ENCODE results near the gene GSTK1.

DNA sequence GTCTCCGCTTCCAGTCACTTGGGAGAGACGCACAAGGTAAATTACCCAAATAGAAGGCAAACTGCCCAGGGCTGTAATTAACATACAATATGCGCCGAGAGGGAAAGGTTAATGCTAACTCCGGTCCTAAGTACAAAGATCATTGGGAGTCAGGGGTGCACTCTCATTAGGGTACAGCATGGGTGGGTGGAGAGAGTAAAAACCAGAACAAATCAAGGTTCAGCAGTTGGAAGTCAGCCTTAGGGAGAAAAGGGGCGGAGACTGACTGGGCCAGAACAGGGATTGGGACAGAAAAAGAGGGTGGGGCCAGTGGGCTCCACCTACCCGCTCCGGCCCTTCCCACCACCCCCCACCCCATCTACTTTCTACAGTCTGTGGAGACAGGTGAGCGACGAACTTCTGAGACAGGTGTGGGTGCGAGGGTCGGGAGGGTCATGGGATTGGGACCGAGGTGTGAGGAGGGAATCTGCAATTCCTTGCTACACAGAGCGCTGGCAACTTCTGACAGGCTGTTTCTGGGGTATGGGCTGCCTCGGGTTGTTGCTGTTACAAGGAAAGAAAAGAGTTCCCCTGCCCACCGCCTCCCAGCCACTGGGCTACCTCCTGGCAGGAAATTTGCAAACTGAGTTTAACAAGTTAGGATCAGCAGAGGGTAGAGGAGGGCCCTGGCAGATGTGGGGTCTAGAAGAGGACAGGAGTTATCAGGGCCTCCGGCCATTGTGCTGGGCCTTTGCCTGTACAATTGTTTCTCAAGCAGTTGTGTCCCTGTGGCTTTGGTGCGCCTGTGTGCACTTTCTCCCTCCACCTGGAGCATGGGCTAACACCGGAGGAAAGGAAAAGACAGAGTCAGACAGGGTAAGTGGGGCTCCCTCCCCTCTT is 21.6 kb downstream of the GSTK1 start, which contains the start of gene TMEM139:
- TF ChIP-seq EZH2 (IDR thresholded peaks at IDR 0.05; ENCODE audit: borderline replicate concordance, insufficient read depth, low read depth, low read length, poor library complexity, severe bottlenecking): no peak
- TF ChIP-seq, protein P1, sequence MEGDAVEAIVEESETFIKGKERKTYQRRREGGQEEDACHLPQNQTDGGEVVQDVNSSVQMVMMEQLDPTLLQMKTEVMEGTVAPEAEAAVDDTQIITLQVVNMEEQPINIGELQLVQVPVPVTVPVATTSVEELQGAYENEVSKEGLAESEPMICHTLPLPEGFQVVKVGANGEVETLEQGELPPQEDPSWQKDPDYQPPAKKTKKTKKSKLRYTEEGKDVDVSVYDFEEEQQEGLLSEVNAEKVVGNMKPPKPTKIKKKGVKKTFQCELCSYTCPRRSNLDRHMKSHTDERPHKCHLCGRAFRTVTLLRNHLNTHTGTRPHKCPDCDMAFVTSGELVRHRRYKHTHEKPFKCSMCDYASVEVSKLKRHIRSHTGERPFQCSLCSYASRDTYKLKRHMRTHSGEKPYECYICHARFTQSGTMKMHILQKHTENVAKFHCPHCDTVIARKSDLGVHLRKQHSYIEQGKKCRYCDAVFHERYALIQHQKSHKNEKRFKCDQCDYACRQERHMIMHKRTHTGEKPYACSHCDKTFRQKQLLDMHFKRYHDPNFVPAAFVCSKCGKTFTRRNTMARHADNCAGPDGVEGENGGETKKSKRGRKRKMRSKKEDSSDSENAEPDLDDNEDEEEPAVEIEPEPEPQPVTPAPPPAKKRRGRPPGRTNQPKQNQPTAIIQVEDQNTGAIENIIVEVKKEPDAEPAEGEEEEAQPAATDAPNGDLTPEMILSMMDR (IDR thresholded peaks at IDR 0.05): no peak

All from B cell (primary cell).